A172 (cell line): Measurements from ENCODE around the gene CLUH. TPM values are rescaled to one million over a fixed set of nuclear protein-coding genes. Genes with fewer than 3 reads are reported as not detected.
"Not testable (repeated sequence)": the region's sequence is repeated elsewhere in the genome, so short reads cannot be mapped to it uniquely, and the experiment has no call there.

Experiments
- DNase-seq: peaks from one replicate; pipeline ENCODE4 v3.0.0-alpha.2; 2015; ENCODE audit warnings: low spot score
- total RNA-seq: library from RNA; depleted of rRNA; stranded (reverse); fragments of >200 nt; shearing (Covaris generic); gene quantifications from 2 replicates; pipeline ENCODE4 v1.2.3, GENCODE V29; 2014; rRNA removed

CLUH gene
- total RNA-seq, 1 experiment from 2014 or later, result 52.2 TPM

DNA sequence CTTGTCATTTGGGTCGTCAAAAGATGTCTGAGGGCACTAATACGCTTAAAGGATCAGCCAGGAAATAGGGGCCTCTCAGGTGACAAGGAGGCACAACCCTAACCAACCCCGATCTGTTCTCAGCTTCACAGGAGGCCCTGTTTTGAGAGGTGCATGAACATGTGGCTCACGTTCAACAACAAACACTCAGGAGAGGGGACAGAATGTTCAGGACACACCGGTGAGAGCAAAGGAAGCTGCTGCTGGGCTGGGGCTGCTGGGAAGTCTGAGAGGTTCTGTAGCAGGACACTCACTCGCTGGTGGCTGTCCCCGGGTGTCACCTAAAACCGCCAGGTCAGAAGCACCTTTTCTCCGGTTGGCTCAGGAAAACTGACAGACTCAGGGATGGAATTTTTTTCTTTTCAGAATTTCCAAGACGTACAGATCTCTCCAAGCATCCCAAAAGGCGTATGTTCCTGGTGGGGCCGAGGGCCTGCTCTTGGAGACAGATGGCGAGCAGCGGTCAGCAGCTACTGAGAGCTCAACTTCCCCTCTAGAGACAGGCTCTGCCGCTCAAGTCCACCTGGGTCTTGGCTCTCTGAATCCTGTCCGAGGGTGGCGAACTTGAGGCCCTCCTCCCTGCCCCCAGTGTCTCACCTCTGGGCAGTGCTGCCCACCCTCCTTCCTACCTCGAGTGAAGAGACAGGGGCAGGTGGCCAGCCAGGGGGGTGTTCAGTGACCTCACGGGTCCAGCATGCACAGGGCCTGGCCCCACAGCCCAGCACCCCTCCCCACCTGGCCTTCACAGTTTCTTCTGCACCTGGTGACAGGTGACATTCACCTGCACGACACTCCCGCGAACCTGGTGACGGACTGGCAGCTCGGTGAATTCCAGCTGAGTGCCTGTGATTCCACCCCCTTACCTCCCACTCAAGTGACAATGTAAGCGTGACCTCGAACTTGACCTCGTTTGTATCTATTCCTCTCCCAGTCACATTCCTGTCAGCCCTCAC is 22.9 kb downstream of the CLUH start:
- DNase-seq, result no peak

DNA sequence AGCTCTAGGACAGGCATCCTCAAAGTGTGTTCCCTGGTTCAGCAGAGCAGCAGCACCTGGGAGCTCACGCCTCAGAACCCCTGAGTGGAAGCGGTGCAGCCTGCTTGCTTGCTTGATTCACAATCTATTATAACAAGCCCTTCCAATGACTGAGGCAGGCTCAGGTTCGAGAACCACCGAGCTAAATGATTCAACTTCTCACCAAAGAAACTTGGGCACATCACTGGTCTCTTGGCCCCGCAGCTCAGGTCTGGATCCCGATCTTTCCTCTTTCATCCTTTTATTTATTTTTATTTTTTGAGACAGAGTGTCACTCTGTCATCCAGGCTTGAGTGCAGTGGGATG is 24.5 kb downstream of the CLUH start:
- no peak for DNase-seq

DNA sequence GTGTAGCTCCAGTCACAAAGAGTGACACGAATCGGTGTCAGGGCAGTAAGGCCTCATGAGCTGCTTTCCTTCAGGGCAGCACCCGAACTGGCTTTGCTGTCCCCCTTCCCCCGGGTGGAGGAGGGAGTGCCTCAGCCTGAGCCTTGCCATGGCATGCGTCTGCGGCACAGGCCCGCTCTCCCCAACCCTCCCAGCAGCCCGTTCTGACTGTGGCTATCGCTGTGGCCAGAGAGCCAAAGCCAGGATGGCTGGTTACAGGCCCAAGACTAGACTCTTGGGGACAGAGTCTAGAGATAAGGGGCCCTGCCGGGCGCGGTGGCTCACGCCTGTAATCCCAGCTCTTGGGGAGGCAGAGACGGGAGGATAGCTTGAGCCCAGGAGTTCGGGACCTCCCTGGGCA is 25.9 kb downstream of the CLUH start:
- no peak for DNase-seq

DNA sequence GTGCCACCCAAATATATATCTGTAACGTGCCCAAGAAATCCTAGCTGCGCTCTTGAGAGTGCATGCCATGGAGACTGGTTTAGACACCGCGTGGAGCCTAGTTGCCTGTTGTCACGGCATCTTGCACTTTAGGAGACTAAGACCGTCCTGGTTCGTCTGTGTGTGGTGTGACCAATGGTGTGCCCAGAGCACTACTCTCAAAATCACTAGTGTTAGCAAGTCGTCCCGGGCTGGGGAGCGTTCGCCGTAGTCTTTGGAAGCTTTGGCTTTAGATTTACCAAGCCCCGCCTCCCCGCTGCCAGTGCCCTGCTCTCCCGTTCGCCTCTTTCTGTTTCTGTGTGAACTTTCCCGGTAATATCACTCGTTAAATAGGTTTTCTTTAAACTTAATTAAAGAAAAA is 27.0 kb downstream of the CLUH start:
- no peak for DNase-seq

DNA sequence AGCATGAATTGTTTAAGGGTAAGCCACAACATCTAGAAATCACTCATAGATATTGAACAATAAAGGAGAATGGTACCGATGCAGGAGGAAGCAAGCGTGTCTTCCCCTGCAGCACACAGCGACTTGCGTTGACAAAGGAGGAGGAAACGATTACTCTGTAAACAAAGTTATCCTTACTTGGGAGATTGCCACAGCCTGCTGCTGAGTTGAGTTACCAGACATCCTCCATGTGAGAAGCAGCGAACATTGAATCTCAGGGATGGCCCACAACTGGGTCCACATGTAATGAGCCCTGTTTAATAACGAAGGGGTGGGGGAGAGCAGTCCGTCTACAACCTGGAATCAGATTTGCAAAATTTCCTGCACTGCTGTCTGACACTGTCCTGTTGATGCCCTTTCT is 27.7 kb downstream of the CLUH start:
- no peak for DNase-seq

DNA sequence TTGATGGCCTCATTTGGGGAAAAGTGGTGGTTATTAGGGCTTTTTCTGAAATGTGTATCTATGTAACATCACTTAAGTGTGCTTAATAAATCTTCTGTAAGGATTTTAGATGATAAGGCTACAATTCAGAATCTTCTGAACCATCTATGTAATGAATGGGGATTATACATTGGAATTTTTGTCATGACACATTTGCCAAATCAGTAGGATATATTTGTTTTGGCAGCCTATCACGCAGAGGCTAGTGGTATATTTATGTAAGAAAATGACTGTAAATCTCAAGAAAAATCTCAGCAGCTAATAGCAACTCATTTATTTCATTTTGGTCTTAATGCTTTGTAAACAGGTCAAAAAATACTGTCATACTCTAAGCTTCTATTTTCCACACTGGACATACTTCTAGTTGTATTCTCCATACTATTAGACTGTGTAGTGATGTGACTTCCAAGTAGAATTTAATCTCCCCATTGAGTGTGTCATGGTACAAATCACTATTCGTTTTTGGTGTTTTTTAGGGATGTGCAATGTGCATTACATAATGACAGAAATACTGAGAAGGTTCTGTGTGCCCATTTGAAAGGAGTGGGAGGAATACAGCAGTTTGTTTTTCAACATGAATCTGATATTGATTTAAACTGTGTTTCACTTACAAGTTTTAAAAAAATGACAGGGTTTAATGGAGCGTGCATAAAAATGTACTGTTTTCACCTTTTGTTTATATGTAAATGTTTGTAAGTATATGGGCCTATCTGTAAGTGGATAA is 29.2 kb downstream of the CLUH start:
- no peak for DNase-seq

DNA sequence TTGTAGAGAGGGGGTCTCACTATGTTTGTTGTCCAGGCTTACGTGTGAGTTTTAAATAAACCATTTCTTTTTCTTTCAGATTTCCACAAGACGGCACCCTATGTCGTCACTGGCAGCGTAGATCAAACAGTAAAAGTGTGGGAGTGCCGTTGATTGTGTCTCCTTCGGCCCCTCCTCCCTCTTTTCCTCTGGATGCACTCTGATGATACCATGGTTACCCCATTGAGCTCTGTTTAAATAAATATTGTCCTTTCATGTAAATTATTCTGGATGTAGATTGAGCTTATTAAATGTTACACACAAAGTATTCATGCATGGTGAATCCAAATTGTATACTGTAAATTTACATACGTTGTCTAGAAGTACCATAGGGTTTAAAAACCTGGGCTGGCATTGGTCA is 29.9 kb downstream of the CLUH start:
- DNase-seq, result no peak

DNA sequence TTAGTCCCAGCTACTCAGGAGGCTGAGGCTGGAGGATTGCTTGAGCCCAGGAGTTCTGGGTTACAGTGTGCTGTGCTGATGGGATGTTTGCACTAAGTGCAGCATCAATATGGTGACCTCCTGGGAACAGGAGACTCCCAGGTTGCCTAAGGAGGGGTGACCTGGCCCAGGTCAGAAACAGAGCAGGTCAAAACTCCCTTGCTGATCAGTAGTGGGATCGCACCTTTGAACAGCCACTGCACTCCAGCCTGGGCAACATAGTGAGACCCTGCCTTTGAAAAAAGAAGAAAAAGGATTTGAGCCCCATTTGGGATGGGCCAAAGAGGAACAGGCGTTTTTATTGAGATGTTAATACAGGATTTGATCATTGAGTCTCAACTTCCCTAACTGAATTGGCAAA is 30.6 kb downstream of the CLUH start:
- DNase-seq, result no peak

DNA sequence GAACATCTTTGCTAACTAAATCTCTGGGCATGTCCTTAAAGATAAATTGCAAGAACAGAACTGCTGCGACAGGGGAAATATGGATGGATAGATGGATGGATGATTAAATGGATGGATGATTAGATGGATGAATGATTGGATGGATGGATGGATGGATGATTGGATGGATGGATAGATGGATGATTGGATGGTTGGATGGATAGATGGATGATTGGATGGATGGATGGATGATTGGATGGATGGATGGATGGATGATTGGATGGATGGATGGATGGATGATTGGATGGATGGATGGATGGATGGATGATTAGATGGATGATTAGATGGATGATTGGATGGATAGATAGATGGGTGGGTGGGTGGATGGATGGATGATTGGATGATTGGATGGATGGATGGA is 32.3 kb downstream of the CLUH start:
- DNase-seq, result not testable (repeated sequence)

DNA sequence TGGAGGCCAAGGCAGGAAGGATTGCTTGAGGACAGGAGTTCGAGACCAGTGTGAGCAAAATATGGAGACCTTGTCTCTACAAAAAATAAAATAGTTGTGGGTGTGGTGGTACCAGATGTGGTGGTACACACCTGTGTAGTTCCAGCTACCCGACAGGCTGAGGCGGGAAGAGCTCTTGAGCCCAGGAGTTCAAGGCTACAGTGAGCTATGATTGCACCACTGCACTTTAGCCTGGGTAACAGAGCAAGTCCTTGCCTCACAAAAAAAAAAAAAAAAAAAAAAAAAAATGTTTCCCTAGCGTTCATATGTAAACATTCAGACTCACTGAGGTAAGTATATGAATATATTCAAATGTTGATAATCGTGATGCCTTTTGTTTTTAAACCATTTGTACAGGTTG is 39.5 kb downstream of the CLUH start:
- DNase-seq, result no peak

DNA sequence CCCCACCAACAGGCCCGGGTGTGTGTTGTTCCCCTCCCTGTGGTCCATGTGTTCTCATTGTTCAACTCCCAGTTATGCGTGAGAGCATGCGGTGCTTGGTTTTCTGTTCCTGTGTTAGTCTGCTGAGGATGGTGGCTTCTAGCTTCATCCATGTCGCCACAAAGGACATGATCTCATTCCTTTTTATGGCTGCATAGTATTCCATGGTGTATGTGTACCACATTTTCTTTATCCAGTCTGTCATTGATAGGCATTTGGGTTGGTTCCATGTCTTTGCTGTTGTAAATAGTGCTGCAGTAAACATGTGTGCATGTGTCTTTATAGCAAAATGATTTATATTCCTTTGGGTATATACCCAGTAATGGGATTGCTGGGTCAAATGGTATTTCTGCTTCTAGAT is 51.2 kb downstream of the CLUH start:
- not testable (repeated sequence) for DNase-seq

DNA sequence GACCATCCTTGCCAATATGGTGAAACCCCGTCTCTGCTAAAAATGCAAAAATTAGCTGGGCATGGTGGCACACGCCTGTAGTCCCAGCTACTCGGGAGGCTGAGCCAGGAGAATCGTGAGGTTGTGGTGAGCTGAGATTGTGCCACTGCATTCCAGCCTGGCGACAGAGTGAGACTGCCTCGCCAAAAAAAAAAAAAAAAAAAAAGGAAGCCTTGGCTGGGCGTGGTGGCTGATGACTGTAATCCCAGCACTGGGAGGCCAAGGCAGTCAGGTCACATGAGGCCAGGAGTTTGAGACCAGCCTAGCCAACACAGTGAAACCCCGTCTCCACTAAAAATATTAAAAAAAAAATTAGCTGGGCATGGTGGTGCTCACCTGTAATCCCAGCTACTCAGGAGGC is 52.2 kb downstream of the CLUH start:
- DNase-seq, result peak; percentile 32

DNA sequence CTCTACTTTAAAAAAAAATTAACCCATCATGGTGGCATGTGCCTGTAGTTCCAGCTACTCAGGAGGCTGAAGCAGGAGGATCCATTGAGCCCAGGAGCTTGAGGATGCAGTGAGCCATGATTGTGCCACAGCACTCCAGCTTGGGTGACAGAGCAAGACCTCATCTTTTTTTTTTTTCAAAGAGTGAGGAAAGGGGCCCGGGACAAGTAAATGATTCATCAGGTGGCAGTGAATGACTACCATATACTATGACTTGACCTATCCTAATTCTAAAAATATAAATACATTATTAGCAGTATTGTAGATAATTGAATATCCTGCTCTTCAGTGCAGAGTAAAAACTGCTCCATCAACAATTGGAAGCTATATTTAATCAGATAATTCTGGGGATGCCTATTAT is 55.3 kb downstream of the CLUH start:
- DNase-seq, result no peak

DNA sequence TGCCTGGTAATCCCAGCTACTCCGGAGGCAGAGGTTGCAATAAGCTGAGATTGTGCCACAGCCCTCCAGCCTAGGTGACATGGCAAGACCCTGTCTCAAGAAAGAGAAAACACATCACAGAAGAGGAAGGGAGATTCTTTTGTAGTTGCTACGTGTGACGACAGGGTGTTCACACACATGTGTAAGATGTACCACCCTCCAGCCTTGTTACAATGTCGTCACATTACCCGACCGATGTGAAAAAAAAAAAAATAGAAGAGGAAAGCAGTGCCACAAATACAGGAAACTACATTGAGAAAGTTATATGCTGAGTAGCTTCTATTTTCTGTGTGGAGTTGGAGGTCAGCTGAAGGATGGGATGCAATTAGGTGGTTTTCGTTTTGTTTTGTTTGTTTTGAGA is 56.0 kb downstream of the CLUH start:
- DNase-seq, result no peak

DNA sequence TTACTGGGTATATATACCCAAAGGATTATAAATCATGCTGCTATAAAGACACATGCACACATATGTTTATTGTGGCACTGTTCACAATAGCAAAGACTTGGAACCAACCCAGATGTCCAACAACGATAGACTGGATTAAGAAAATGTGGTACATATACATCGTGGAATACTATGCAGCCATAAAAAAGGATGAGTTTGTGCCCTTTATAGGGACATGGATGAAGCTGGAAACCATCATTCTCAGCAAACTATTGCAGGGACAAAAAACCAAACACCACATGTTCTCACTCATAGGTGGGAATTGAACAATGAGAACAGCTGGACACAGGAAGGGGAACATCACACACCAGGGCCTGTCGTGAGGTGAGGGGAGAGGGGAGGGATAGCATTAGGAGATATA is 58.7 kb downstream of the CLUH start:
- not testable (repeated sequence) for DNase-seq

DNA sequence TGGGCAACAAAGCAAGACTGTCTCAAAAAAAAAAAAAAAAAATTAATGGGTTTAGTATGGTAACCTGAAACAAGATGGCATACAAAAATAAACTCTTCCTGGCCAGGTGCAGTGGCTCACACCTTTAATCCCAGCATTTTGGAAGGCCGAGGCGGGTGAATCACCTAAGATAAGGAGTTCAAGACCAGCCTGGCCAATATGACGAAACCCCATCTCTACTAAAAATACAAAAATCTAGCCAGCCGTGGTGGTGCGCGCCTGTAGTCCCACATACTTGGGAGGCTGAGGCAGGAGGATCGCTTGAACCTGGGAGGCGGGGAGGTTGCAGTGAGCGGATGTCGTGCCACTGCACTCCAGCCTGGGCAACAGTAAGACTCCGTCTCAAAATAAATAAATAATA is 62.4 kb downstream of the CLUH start:
- DNase-seq, result no peak

DNA sequence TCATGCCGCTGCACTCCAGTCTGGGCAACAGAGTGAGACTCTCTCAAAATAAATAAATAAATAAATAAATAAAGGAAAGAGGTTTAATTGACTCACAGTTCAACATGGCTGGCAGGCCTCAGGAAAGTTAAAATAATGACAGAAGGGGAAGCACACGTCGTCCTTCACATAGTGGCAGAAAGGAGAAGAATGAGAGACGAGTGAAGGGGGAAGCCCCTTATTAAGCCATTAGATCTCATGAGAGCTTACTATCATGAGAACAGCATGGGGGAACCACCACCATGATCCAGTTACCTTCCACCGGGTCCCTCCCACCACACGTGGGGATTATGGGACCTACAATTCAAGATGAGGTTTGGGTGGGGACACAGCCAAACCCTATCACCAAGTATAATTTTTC is 63.6 kb downstream of the CLUH start:
- no peak for DNase-seq

DNA sequence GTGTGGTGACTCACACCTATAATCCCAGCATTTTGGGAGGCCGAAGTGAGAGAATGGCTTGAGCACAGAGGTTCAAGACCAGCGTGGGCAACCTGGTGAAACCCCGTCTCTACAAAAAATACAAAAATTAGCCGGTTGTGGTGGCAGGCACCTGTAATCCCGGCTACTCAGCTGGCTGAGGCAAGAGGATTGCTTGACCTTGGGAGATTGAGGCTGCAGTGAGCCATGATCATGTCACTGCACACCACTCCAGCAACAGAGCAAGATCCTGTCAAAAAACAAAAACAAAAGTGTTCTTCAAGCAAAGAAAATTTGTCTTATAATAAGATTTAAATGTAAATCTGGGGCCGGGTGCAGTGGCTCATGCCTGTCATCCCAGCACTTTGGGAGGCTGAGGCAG is 66.6 kb downstream of the CLUH start:
- no peak for DNase-seq

Other genes starting within 250 kb of the CLUH start
- 25.4 and 34.7 TPM in 2 replicates for gene METTL16, start 199.9 kb downstream of the CLUH start, total RNA-seq
- 77.4 and 79.1 TPM in 2 replicates for gene PAFAH1B1, start 118.1 kb downstream of the CLUH start, total RNA-seq
- not detected in 2 replicates for gene CCDC92B, start 37.9 kb upstream of the CLUH start, total RNA-seq
- 3.8 and 6.4 TPM in 2 replicates for gene RAP1GAP2, start 84.7 kb upstream of the CLUH start, total RNA-seq